ENCODE measurements around the gene KCTD5.
"Not testable (repeated sequence)": the region's sequence is repeated elsewhere in the genome, so short reads cannot be mapped to it uniquely, and the experiment has no call there.

GRCh38 chr16:2679902-2680301 lies 2.4 kb upstream of the KCTD5 start:
- TF ChIP-seq, protein P1, sequence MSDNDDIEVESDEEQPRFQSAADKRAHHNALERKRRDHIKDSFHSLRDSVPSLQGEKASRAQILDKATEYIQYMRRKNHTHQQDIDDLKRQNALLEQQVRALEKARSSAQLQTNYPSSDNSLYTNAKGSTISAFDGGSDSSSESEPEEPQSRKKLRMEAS (IDR thresholded peaks at IDR 0.05) = not testable (repeated sequence)
- TF ChIP-seq, protein P2, sequence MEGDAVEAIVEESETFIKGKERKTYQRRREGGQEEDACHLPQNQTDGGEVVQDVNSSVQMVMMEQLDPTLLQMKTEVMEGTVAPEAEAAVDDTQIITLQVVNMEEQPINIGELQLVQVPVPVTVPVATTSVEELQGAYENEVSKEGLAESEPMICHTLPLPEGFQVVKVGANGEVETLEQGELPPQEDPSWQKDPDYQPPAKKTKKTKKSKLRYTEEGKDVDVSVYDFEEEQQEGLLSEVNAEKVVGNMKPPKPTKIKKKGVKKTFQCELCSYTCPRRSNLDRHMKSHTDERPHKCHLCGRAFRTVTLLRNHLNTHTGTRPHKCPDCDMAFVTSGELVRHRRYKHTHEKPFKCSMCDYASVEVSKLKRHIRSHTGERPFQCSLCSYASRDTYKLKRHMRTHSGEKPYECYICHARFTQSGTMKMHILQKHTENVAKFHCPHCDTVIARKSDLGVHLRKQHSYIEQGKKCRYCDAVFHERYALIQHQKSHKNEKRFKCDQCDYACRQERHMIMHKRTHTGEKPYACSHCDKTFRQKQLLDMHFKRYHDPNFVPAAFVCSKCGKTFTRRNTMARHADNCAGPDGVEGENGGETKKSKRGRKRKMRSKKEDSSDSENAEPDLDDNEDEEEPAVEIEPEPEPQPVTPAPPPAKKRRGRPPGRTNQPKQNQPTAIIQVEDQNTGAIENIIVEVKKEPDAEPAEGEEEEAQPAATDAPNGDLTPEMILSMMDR (IDR thresholded peaks at IDR 0.05 in 2 of 3, conservative IDR thresholded peaks at IDR 0.05 in 1 of 3; ENCODE audit: borderline replicate concordance in 1 of 3, insufficient read depth in 1 of 3, low read depth in 2 of 3, low read length in 2 of 3) = not testable (repeated sequence)
- not testable (repeated sequence) for TF ChIP-seq RAD21 (IDR thresholded peaks at IDR 0.05; ENCODE audit: low read depth); EZH2 (IDR thresholded peaks at IDR 0.05)
